ENCODE data around the gene FOXQ1.

The FOXQ1 gene

DNA sequence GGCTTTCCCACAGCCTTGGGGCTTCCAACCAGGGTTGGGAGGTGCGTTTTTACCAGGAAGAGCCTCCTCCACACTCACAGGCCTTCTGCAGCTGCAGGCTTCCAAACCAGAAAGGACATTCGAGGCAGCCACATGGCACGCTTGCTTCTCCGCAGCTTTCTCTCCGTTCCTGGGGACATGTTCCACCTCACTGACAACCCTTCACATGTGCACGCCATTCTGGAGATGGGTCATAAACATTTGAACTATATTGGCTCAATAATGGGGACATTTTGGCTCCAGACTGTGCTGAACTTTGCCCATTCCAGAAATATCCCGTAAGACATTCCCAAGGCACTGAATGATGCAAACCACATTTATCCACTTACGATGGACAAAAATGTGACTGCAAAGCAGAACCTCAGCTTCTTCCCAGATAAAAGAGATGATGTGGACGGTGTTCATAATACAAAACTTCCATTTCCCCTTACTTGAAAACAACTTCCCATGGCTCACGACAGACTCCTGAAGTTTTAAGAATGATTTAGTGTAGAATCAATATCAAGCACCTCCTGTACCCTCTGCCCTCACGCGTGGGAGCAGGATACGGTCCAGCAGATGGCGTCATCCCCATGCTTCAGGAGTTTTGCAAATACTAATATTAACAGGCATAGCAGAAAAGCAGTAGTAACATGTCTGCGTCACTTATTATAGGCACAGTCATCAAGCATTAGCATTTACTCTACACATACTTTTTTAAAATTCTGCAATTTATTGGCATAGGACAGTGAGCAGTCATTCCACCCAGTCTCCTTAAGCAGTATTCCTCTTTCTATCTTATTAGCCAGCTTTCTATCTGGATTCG, 52.1 kb downstream of the FOXQ1 start:
- DNase-seq = no peak
